Mononuclear cell (primary cell): ENCODE data around the gene NGF. TPM values are rescaled to one million over a fixed set of nuclear protein-coding genes. Genes with fewer than 3 reads are reported as not detected.

Source experiments
- H3K27me3 ChIP-seq: 2 replicates; pipeline ENCODE4 v1.6.0; 2011; ENCODE audit warnings: low read length, control low read depth; ENCODE audit not compliant: insufficient read depth
- H3K4me1 ChIP-seq: 2 replicates; pipeline ENCODE4 v1.5.1; 2011; ENCODE audit warnings: mild to moderate bottlenecking, low read length, control low read depth; ENCODE audit not compliant: insufficient read depth
- H3K4me3 ChIP-seq: 2 replicates; pipeline ENCODE4 v1.5.1; 2011; ENCODE audit warnings: mild to moderate bottlenecking, low read length, moderate library complexity
- H3K9me3 ChIP-seq: 2 replicates; pipeline ENCODE4 v1.5.1; 2011; ENCODE audit warnings: low read depth, mild to moderate bottlenecking, control low read depth, low read length
- total RNA-seq: library from RNA; depleted of rRNA; stranded (reverse); fragments of >200 nt; gene quantifications from one replicate; pipeline ENCODE4 v1.2.3, GENCODE V29; 2012

The NGF gene
- total RNA-seq, 1 donor: not detected

GRCh38 chr1:115257591-115257990 lies 80.5 kb downstream of the NGF start:
- no peaks in the 10 kb centered on the region for H3K27me3 ChIP-seq
- no peak overlapping the region for H3K4me3 ChIP-seq
- H3K4me1 ChIP-seq: no peaks in the 10 kb centered on the region
- peaks cover 7% of the 10 kb centered on the region for H3K9me3 ChIP-seq

DNA sequence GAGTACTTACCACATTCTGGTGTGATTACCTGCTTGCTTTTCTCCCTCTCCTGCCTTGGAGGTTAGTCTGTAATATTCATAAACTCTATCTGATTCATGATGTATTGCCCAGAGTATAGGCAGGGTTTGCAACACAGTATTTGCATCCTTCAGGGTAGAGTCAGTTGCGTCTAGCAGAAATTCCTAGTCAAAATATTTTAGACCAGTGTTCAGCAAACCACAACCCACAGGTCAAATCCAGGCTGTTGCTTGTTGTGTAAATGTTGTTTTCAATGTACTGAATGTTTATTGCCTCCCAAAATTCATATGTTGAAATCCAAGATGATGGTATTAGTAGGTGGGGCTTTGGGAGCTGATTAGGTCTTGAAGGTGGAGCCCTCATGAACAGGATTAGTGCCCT lies 82.9 kb downstream of the NGF start:
- Histone ChIP-seq H3K4me1 (no peaks in the 10 kb centered on the region), H3K27me3 (no peaks in the 10 kb centered on the region), H3K9me3 (peaks cover 7% of the 10 kb centered on the region), H3K4me3 (no peak overlapping the region)

- H3K9me3 ChIP-seq: no peaks in the 10 kb centered on the region
Measured at GRCh38 chr1:115252585-115252984, 85.5 kb downstream of the NGF start.

DNA sequence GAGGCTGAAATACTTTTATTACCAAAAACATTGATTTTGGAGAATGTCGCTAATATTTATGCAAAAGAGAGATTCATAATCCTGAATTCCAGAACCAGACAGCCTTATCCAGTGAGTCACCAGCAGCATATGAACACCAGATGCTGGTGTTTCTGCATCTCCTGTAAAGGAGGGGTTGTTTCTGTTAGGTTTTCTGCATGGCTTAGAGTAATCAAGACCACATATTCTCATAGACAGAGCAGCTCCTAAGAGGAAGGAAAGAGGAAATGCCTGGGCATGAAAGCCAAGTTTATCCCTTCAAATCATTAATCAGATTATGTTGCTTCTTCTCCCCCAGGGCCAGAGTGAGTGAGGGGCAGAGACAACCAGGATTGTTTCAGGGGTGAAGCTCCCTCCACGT lies 86.2 kb downstream of the NGF start:
- Histone ChIP-seq H3K9me3 (no peaks in the 10 kb centered on the region), H3K27me3 (peaks cover 4% of the 10 kb centered on the region), H3K4me1 (no peaks in the 10 kb centered on the region), H3K4me3 (no peak overlapping the region)

More at GRCh38 chr1:115252585-115252984, 85.5 kb downstream of the NGF start:
- Histone ChIP-seq H3K4me3 (no peak overlapping the region), H3K4me1 (no peaks in the 10 kb centered on the region), H3K27me3 (peaks cover 4% of the 10 kb centered on the region)

DNA sequence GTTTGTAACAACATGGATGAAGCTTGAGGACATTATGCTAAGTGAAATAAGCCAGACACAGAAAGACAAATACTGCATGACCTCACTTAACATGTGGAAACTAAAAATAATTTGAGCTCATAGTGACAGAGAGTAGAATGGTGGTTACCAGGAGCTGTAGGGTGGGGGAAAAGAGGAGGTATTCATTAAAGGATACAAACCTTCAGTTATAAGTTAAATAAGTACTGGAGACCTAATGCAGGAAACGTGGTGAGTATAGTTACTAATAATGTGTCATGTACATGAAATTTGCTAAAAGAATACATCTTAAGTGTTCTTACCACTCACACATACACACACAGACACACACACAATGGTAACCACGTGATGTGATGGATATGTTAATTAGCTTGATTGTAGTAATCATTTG lies 86.7 kb downstream of the NGF start:
- H3K4me1 ChIP-seq: no peaks in the 10 kb centered on the region
- H3K9me3 ChIP-seq: no peaks in the 10 kb centered on the region
- H3K4me3 ChIP-seq: no peak overlapping the region
- peaks cover 4% of the 10 kb centered on the region for H3K27me3 ChIP-seq

DNA sequence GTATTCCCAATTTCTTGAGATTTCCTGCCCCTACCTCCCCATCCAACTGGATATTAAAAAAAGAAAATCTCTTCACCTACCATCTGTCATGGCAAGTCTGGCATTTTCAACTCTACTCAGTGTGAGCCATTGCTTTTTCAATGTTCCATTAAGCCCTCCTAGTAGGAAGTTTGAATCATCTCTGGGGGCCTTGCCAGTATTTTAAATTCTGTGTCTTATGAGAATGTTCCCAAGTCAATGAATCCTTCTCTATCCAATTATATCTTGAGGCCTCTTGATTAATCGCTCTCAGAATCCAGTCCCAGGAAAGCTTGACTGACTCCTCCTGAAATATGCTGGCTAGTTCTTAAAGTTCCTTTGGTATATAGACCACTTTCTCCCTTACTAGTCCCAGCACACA lies 91.5 kb downstream of the NGF start:
- Histone ChIP-seq H3K4me3 (no peak overlapping the region), H3K4me1 (no peaks in the 10 kb centered on the region), H3K27me3 (peaks cover 4% of the 10 kb centered on the region), H3K9me3 (no peaks in the 10 kb centered on the region)

DNA sequence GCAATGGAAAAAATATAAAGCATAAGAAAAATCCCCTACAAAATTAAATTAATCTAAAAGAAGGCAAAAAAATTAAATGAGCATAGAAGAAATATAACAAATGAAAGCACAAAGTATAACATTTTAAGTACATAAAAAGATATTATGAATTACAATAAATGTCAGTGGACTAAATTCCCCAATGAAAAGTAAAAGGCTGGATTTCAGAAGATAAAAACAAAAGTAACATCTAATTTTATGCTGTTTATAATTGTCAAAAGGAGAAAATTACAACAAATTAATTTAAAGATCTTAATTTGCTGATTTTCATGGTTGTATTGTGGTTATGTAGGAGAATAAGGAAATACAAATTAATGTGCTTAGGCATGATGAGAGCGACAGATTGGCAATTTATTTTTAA lies 92.8 kb downstream of the NGF start:
- H3K4me3 ChIP-seq: no peak overlapping the region
- no peaks in the 10 kb centered on the region for H3K4me1 ChIP-seq
- H3K27me3 ChIP-seq: peaks cover 4% of the 10 kb centered on the region
- no peaks in the 10 kb centered on the region for H3K9me3 ChIP-seq

GRCh38 chr1:115242543-115242942 lies 95.5 kb downstream of the NGF start:
- Histone ChIP-seq H3K9me3 (no peaks in the 10 kb centered on the region), H3K27me3 (no peaks in the 10 kb centered on the region), H3K4me1 (no peaks in the 10 kb centered on the region), H3K4me3 (no peak overlapping the region)

DNA sequence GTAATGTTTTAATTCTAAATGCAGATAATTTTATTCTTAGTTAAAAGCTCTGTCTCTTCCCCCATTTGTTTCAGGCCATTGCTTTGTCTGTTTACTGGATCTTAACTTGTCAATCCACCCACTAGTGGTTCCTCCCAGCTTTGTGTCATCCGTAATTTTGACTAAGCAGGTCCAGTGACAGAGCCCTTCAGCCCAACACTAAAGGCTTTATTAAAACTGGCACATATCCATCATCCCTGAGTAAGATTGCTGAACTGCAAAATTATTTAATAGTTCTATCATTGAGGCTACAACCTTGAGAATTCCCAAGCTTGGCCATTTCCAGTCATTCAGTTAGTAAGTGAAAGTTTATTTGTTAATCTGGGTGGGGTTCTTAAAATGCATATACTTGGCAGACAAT lies 96.7 kb downstream of the NGF start:
- H3K4me3 ChIP-seq: no peak overlapping the region

GRCh38 chr1:115240297-115240696 lies 97.8 kb downstream of the NGF start:
- H3K9me3 ChIP-seq: no peaks in the 10 kb centered on the region
- no peaks in the 10 kb centered on the region for H3K4me1 ChIP-seq
- no peak overlapping the region for H3K4me3 ChIP-seq
- no peaks in the 10 kb centered on the region for H3K27me3 ChIP-seq

More for the DNA sequence above, 96.7 kb downstream of the NGF start:
- no peaks in the 10 kb centered on the region for H3K27me3 ChIP-seq
- H3K4me1 ChIP-seq: no peaks in the 10 kb centered on the region
- no peaks in the 10 kb centered on the region for H3K9me3 ChIP-seq

GRCh38 chr1:115239426-115239825 lies 98.6 kb downstream of the NGF start:
- Histone ChIP-seq H3K4me1 (no peaks in the 10 kb centered on the region), H3K27me3 (no peaks in the 10 kb centered on the region), H3K9me3 (no peaks in the 10 kb centered on the region), H3K4me3 (no peak overlapping the region)

GRCh38 chr1:115239148-115239422 lies 99.0 kb downstream of the NGF start:
- H3K27me3 ChIP-seq: no peaks in the 10 kb centered on the region

GRCh38 chr1:115238336-115239147 lies 99.5 kb downstream of the NGF start:
- no peaks in the 10 kb centered on the region for H3K27me3 ChIP-seq

More at GRCh38 chr1:115239148-115239422, 99.0 kb downstream of the NGF start:
- Histone ChIP-seq H3K4me1 (no peaks in the 10 kb centered on the region), H3K9me3 (no peaks in the 10 kb centered on the region), H3K4me3 (no peak overlapping the region)

GRCh38 chr1:115237507-115237906 lies 100.5 kb downstream of the NGF start:
- H3K4me1 ChIP-seq: no peaks in the 10 kb centered on the region
- no peaks in the 10 kb centered on the region for H3K9me3 ChIP-seq
- no peaks in the 10 kb centered on the region for H3K27me3 ChIP-seq
- H3K4me3 ChIP-seq: no peak overlapping the region

More at GRCh38 chr1:115238336-115239147, 99.5 kb downstream of the NGF start:
- Histone ChIP-seq H3K4me1 (no peaks in the 10 kb centered on the region), H3K9me3 (no peaks in the 10 kb centered on the region), H3K4me3 (no peak overlapping the region)

- no peaks in the 10 kb centered on the region for H3K9me3 ChIP-seq
- H3K27me3 ChIP-seq: no peaks in the 10 kb centered on the region
- no peaks in the 10 kb centered on the region for H3K4me1 ChIP-seq
- H3K4me3 ChIP-seq: no peak overlapping the region
Measured at GRCh38 chr1:115237023-115237422, 101.0 kb downstream of the NGF start.
